Endothelial cell of umbilical vein (primary cell): ENCODE results near the gene KRTAP20-1. TPM values are rescaled to one million over a fixed set of nuclear protein-coding genes. Genes with fewer than 3 reads are reported as not detected.

Experiments used
- Bru-seq: library from RNA; stranded (reverse); fragments of 400-500 nt; gene quantifications from one replicate; lab custom pipeline; 2021; lab: Mats Ljungman, UMichigan
- BruChase-seq, 2 experiments: library from RNA; stranded (reverse); fragments of 400-500 nt; gene quantifications; one replicate each; lab custom pipeline; 2021; lab: Mats Ljungman, UMichigan
- BruUV-seq: library from RNA; stranded (reverse); fragments of 400-500 nt; replicated peaks from 2 replicates; lab custom pipeline; 2021; lab: Mats Ljungman, UMichigan
- CTCF ChIA-PET: fragments of 300-600, 350-600 bp; sonication (Branson Sonifier 250); formaldehyde crosslinking; loops from one replicate; lab custom pipeline; 2021; ENCODE audit warnings: antibody characterized with exemption, inconsistent platforms; lab: Charles Lee
- POLR2A ChIA-PET: fragments of 300-600, 350-600 bp; sonication (Branson Sonifier 250); formaldehyde crosslinking; loops from one replicate; lab custom pipeline; 2021; ENCODE audit warnings: antibody characterized with exemption, inconsistent platforms; lab: Charles Lee
- DNase-seq: peaks from one replicate; pipeline ENCODE4 v3.0.0-alpha.2; 2011; ENCODE audit warnings: low read depth, low spot score
- FAIRE-seq: peaks from 2 replicates; lab custom pipeline; 2011; peaks lifted over from hg19 to GRCh38; lab: Jason Lieb, UNC
- H2AFZ ChIP-seq: 2 replicates; pipeline ENCODE4 v1.6.0; 2012; ENCODE audit warnings: low read depth, low read length, control low read depth, inconsistent platforms
- H3K27ac ChIP-seq: 2 replicates; pipeline ENCODE4 v1.5.1; 2011; ENCODE audit warnings: low read depth, mild to moderate bottlenecking, control low read depth, low read length, moderate library complexity; ENCODE audit not compliant: insufficient read depth
- H3K27me3 ChIP-seq, 2 experiments: 2 replicates each; pipeline versions ENCODE4 v1.6.0 to v1.6.1; 2011; ENCODE audit warnings: low read length in 2 of 2, mixed read lengths in 1 of 2; ENCODE audit not compliant: control insufficient read depth in 2 of 2, insufficient read depth in 2 of 2
- H3K36me3 ChIP-seq, 2 experiments: 2 replicates in 1 of 2; 3 replicates in 1 of 2; pipeline ENCODE4 v1.5.1; 2011; ENCODE audit warnings: low read length in 2 of 2, mild to moderate bottlenecking in 1 of 2, moderate library complexity in 1 of 2; ENCODE audit not compliant: control insufficient read depth in 2 of 2, insufficient read depth in 2 of 2; ENCODE audit errors: extremely low read depth in 1 of 2
- H3K4me1 ChIP-seq: 3 replicates; pipeline ENCODE4 v1.5.1; 2011; ENCODE audit warnings: mild to moderate bottlenecking, low read length; ENCODE audit not compliant: control insufficient read depth, insufficient read depth; ENCODE audit errors: extremely low read depth
- H3K4me2 ChIP-seq: 2 replicates; pipeline ENCODE4 v1.6.1; 2011; ENCODE audit warnings: low read length, control low read depth, mixed read lengths; ENCODE audit not compliant: insufficient read depth
- H3K4me3 ChIP-seq, 3 experiments: fragments of 200-600 bp in 1 of 3; sonication (generic), shearing (Covaris generic) in 1 of 3; replicated peaks in 1 of 3; 2 replicates each; pipeline ENCODE4 v1.5.1; 2011 to 2016; ENCODE audit warnings: control low read depth in 3 of 3, low read length in 3 of 3, mild to moderate bottlenecking in 2 of 3, inconsistent platforms in 1 of 3, low read depth in 1 of 3, moderate library complexity in 1 of 3; ENCODE audit not compliant: insufficient read depth in 1 of 3
- H3K79me2 ChIP-seq: 2 replicates; pipeline ENCODE4 v1.6.0; 2012; ENCODE audit warnings: low read length, inconsistent platforms; ENCODE audit not compliant: control insufficient read depth, insufficient read depth
- H3K9ac ChIP-seq: replicated peaks from 2 replicates; pipeline ENCODE3; 2011; ENCODE audit warnings: low read length, control low read depth; ENCODE audit not compliant: insufficient read depth; ENCODE audit errors: extremely low read depth
- H3K9me1 ChIP-seq: replicated peaks from 3 replicates; pipeline ENCODE4 v1.6.0; 2011; ENCODE audit warnings: mild to moderate bottlenecking, low read length; ENCODE audit not compliant: control insufficient read depth, insufficient read depth; ENCODE audit errors: extremely low read depth
- H3K9me3 ChIP-seq: replicated peaks from 2 replicates; pipeline ENCODE4 v1.5.1; 2012; ENCODE audit warnings: low read length, inconsistent platforms; ENCODE audit not compliant: control insufficient read depth, insufficient read depth
- H4K20me1 ChIP-seq: replicated peaks from 2 replicates; pipeline ENCODE3; 2011; ENCODE audit warnings: mild to moderate bottlenecking, low read length; ENCODE audit not compliant: control insufficient read depth, insufficient read depth; ENCODE audit errors: extremely low read depth
- EZH2 ChIP-seq: IDR thresholded peaks from 2 replicates; pipeline ENCODE4 v1.6.1; 2012; ENCODE audit warnings: borderline replicate concordance, low read depth, mild to moderate bottlenecking, moderate library complexity, low read length, inconsistent platforms; ENCODE audit not compliant: severe bottlenecking
- FOS ChIP-seq: IDR thresholded peaks from 2 replicates; pipeline ENCODE4 v1.6.1; 2011; ENCODE audit warnings: mild to moderate bottlenecking, low read length, moderate library complexity, borderline replicate concordance; ENCODE audit not compliant: insufficient read depth
- GATA2 ChIP-seq: IDR thresholded peaks from 2 replicates; pipeline ENCODE4 v1.7.0; 2011; ENCODE audit warnings: low read depth, mild to moderate bottlenecking, moderate library complexity, mixed read lengths, low read length; ENCODE audit not compliant: insufficient read length, insufficient read depth
- JUN ChIP-seq: IDR thresholded peaks from 2 replicates; pipeline ENCODE4 v1.6.1; 2011; ENCODE audit warnings: borderline replicate concordance, low read depth; ENCODE audit not compliant: insufficient read length, insufficient read depth
- MYC ChIP-seq: IDR thresholded peaks from one replicate; pipeline ENCODE4 v1.6.1; 2011; ENCODE audit warnings: mild to moderate bottlenecking, low read depth, low read length
- POLR2A ChIP-seq: IDR thresholded peaks from 2 replicates; pipeline ENCODE4 v1.6.1; 2012; ENCODE audit warnings: low read depth, mild to moderate bottlenecking, control low read depth, low read length
- POLR2AphosphoS5 ChIP-seq: IDR thresholded peaks from 2 replicates; pipeline ENCODE4 v1.6.1; 2012; ENCODE audit warnings: low read depth, mild to moderate bottlenecking, control low read depth, low read length, moderate library complexity; ENCODE audit not compliant: insufficient read depth
- dilution Hi-C: fragments of 300-500 bp; cut with MboI; formaldehyde crosslinking; loops from one replicate; pipeline ENCODE4 v1.15.0; 2019; ENCODE audit warnings: low sequenced_read_pairs; ENCODE audit not compliant: extremely low pct_ligation_motif_present
- intact Hi-C: fragments of 100-400 bp; cut with micrococcal nuclease; formaldehyde crosslinking; loops from one replicate; pipeline ENCODE4 v1.10.0; 2022
- long read RNA-seq: library from polyadenylated mRNA; stranded (forward); transcript quantifications from one replicate; pipeline ENCODE4 v2.0.0, GENCODE V29; 2021
- polyA minus RNA-seq, 3 experiments: library from RNA; depleted of rRNA, polyadenylated mRNA; stranded (reverse); fragments of >200 nt; gene quantifications; 1 replicate in 1 of 3; 2 replicates in 2 of 3; pipeline ENCODE4 v1.2.3, GENCODE V29; 2011
- polyA plus RNA-seq, 4 experiments: library from polyadenylated mRNA; depleted of rRNA in 3 of 4; stranded (reverse) in 3 of 4; unstranded in 1 of 4; fragments of >200 nt; gene quantifications; 2 replicates each; pipeline versions ENCODE4 v1.2.1 to v1.2.3, GENCODE V29; 2011 to 2012; ENCODE audit warnings: missing spikeins in 1 of 4
- total RNA-seq: library from RNA; stranded (reverse); gene quantifications from 2 replicates; pipeline ENCODE4 v1.2.3, GENCODE V29; 2021
- TF ChIP-seq, protein P1 (sequence below), 2 donors: IDR thresholded peaks; 1 replicate in 1 of 2; 2 replicates in 1 of 2; pipeline ENCODE4 v1.5.1; 2011; ENCODE audit warnings: low read length in 2 of 2, mild to moderate bottlenecking in 2 of 2, moderate library complexity in 2 of 2, control low read depth in 1 of 2, inconsistent platforms in 1 of 2, low read depth in 1 of 2; ENCODE audit not compliant: insufficient read depth in 1 of 2; ENCODE audit errors: extremely low read depth in 1 of 2
- TF ChIP-seq, protein P2 (sequence below): IDR thresholded peaks from 2 replicates; pipeline ENCODE4 v1.6.1; 2011; ENCODE audit not compliant: insufficient read depth, insufficient read length

Gene KRTAP20-1, protein sequence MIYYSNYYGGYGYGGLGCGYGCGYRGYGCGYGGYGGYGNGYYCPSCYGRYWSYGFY
- total RNA-seq (not detected in 2 replicates), polyA plus RNA-seq (not detected in 2 replicates), polyA minus RNA-seq (not detected in 2 replicates), Bru-seq, nascent RNA (not detected), BruChase-seq, experiment 1, labeled RNA remaining after a 6-hour chase (not detected), BruChase-seq, experiment 2, labeled RNA remaining after a 2-hour chase (not detected)
- not detected in 2 replicates for polyA plus RNA-seq (2011; cell fraction: cytosol; rRNA removed)
- polyA plus RNA-seq (2011; cell fraction: nucleus; rRNA removed), result not detected in 2 replicates
- polyA plus RNA-seq (2012), result not detected in 2 replicates
- polyA minus RNA-seq (2011; cell fraction: cytosol; rRNA and poly(A)+ RNA removed), result not detected
- polyA minus RNA-seq (2011; cell fraction: nucleus; rRNA and poly(A)+ RNA removed), result not detected in 2 replicates
- long read RNA-seq, result 0 reads

- intact Hi-C loops, result no loop called here
- Histone ChIP-seq H3K4me1 (no peaks in the 10 kb centered on the region), H3K36me3 (no peaks in the 10 kb centered on the region), H3K4me2 (no peak within 1 kb of the TSS), H3K27me3 (no peaks in the 10 kb centered on the region), H3K9ac (no peak within 1 kb of the TSS), H3K9me3 (peaks cover 6% of the 10 kb centered on the region), H3K79me2 (no peaks in the 10 kb centered on the region), H3K27ac (no peak within 1 kb of the TSS), H3K4me3 (no peak within 1 kb of the TSS), H2AFZ (no peak within 1 kb of the TSS), H4K20me1 (no peaks in the 10 kb centered on the region), H3K9me1 (no peaks in the 10 kb centered on the region)
- dilution Hi-C loops, result no loop called here
- DNase-seq, result no peak
- CTCF ChIA-PET, result no interaction called here
- TF ChIP-seq, protein P1, sequence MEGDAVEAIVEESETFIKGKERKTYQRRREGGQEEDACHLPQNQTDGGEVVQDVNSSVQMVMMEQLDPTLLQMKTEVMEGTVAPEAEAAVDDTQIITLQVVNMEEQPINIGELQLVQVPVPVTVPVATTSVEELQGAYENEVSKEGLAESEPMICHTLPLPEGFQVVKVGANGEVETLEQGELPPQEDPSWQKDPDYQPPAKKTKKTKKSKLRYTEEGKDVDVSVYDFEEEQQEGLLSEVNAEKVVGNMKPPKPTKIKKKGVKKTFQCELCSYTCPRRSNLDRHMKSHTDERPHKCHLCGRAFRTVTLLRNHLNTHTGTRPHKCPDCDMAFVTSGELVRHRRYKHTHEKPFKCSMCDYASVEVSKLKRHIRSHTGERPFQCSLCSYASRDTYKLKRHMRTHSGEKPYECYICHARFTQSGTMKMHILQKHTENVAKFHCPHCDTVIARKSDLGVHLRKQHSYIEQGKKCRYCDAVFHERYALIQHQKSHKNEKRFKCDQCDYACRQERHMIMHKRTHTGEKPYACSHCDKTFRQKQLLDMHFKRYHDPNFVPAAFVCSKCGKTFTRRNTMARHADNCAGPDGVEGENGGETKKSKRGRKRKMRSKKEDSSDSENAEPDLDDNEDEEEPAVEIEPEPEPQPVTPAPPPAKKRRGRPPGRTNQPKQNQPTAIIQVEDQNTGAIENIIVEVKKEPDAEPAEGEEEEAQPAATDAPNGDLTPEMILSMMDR (IDR thresholded peaks at IDR 0.05; ENCODE audit: extremely low read depth in 1 of 2, insufficient read depth in 1 of 2, low read depth in 1 of 2, low read length in 2 of 2), result no peak
- no peak for TF ChIP-seq FOS
- TF ChIP-seq, protein P2, sequence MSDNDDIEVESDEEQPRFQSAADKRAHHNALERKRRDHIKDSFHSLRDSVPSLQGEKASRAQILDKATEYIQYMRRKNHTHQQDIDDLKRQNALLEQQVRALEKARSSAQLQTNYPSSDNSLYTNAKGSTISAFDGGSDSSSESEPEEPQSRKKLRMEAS, result no peak
- no peak for TF ChIP-seq GATA2
- no peak for TF ChIP-seq JUN
- no peak for TF ChIP-seq POLR2A
- no peak for TF ChIP-seq POLR2AphosphoS5
- TF ChIP-seq EZH2, result no peak
- no peak for TF ChIP-seq MYC
- no peak for FAIRE-seq
- no TSS peak for BruUV-seq
- POLR2A ChIA-PET, result no interaction called here
Measured at GRCh38 chr21:30616125-30616524, at the start of gene KRTAP20-1. Gene KRTAP20-1, plus strand, starts transcription at chr21:30616425. Its CDS starts 30 bp downstream, at chr21:30616455.
